GM12874 (cell line): ENCODE data around the gene YARS1.

ENCODE experiments used
- CTCF ChIP-seq: IDR thresholded peaks from 2 replicates; pipeline ENCODE4 v1.5.1; 2011; ENCODE audit warnings: low read depth, mild to moderate bottlenecking, control low read depth, low read length, moderate library complexity; ENCODE audit not compliant: insufficient read depth

YARS1 gene

GRCh38 chr1:32742956-32743355 lies 74.2 kb downstream of the YARS1 start:
- TF ChIP-seq CTCF, result no peak

GRCh38 chr1:32742199-32742947 lies 74.8 kb downstream of the YARS1 start:
- no peak for TF ChIP-seq CTCF

- TF ChIP-seq CTCF, result 0 out of 2 replicates have a peak, but pooled peaks have one; percentile 16
Observed at GRCh38 chr1:32741413-32742198, 75.6 kb downstream of the YARS1 start.

- TF ChIP-seq CTCF, result no peak
Observed at GRCh38 chr1:32741059-32741412, 76.1 kb downstream of the YARS1 start.

- TF ChIP-seq CTCF, result no peak
Observed at GRCh38 chr1:32736812-32737791, 80.1 kb downstream of the YARS1 start.

GRCh38 chr1:32733582-32734321 lies 83.4 kb downstream of the YARS1 start:
- TF ChIP-seq CTCF, result no peak
